Spinal cord (tissue), 10 donors: ENCODE results near the gene VPS13A. TPM values are rescaled to one million over a fixed set of nuclear protein-coding genes. Genes with fewer than 3 reads are reported as not detected.
"Not testable (repeated sequence)": the region's sequence is repeated elsewhere in the genome, so short reads cannot be mapped to it uniquely, and the experiment has no call there.

Source experiments
- DNase-seq, 6 donors: peaks; one replicate each; pipeline versions ENCODE4 v3.0.0 to v3.0.0-alpha.2; 2013 to 2015; ENCODE audit warnings: low spot score in 6 of 6, low read depth in 4 of 6
- H3K27ac ChIP-seq: one replicate; pipeline ENCODE4 v1.5.1; 2013; ENCODE audit warnings: low read depth, low read length, control low read depth
- H3K27me3 ChIP-seq: one replicate; pipeline ENCODE4 v1.6.1; 2013; ENCODE audit warnings: low read length; ENCODE audit not compliant: control insufficient read depth, insufficient read depth
- H3K36me3 ChIP-seq: one replicate; pipeline ENCODE4 v1.6.1; 2013; ENCODE audit warnings: low read length; ENCODE audit not compliant: control insufficient read depth, insufficient read depth
- H3K4me1 ChIP-seq: one replicate; pipeline ENCODE4 v1.6.1; 2013; ENCODE audit warnings: low read length; ENCODE audit not compliant: control insufficient read depth, insufficient read depth
- H3K4me3 ChIP-seq: one replicate; pipeline ENCODE4 v1.5.1; 2013; ENCODE audit warnings: low read depth, low read length, control low read depth
- H3K9me3 ChIP-seq: one replicate; pipeline ENCODE4 v1.6.1; 2013; ENCODE audit warnings: low read length; ENCODE audit not compliant: control insufficient read depth, insufficient read depth
- WGBS: methylation state at CpG from one replicate; pipeline ENCODE4 v1.1.5; 2013; ENCODE audit warnings: missing lambda C conversion rate; ENCODE audit not compliant: insufficient coverage; 5-methylcytosine and 5-hydroxymethylcytosine counted together
- polyA plus RNA-seq, 2 donors: library from polyadenylated mRNA; unstranded; fragments of 120-200 nt; gene quantifications; one replicate each; pipeline ENCODE4 v1.2.1, GENCODE V29; 2013; ENCODE audit not compliant: insufficient read length in 2 of 2
- total RNA-seq, 2 donors: library from RNA; depleted of rRNA in 1 of 2; stranded (reverse); fragments of 120-200 nt in 1 of 2; fragments of >200 nt in 1 of 2; gene quantifications; one replicate each; pipeline versions ENCODE4 v1.2.3 to v1.2.4, GENCODE V29; 2013 to 2014
- donor health status: healthy.

VPS13A gene
- total and polyA plus RNA-seq, 4 donors, result 13.2 to 58.9 (median 21.1) TPM

DNA sequence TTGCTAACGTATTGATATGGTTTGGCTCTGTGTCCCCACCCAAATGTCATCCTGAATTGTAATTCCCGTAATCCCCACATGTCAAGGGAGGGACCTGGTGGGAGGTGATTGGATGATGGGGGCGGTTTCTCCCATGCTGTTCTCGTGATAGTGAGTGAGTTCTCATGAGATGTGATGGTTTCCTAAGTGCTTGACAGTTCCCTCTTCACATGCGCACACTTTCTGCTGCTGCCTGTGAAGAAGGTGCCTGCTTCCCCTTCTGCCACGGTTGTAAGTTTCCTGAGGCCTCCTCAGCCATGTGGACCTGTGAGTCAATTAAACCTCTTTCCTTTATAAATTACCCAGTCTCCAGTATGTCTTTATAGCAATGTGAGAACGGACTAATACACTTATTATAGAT lies 263.8 kb downstream of the VPS13A start:
- not testable (repeated sequence) for H3K27me3 ChIP-seq, H3K27ac ChIP-seq, H3K9me3 ChIP-seq, H3K4me1 ChIP-seq, DNase-seq, H3K36me3 ChIP-seq, H3K4me3 ChIP-seq
- WGBS, result 40% methylated on average over 1 of the region's 7 CpGs

DNA sequence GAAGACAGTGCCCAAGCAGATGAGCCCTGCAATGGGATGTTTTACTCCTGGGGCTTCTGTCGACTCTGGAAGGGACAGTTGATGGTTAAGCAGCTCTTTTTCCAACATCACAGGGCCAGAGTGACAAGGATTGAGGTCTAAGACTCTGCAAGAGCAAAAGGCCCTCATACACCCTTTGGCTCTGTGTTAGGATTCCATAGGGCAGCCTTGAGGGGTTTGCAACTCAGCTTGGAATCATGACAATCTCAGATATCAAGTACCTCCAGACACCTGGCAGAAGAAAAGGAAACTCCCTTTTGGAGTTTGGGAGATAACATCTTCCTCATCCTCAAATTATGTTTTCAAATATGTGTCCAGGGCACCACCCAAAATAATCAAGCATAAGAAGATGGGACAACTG lies 265.1 kb downstream of the VPS13A start:
- peaks cover 8% of the 10 kb centered on the region for H3K4me1 ChIP-seq
- H3K27me3 ChIP-seq, result no peaks in the 10 kb centered on the region
- DNase-seq, result no peak
- H3K36me3 ChIP-seq, result no peaks in the 10 kb centered on the region
- no peak overlapping the region for H3K4me3 ChIP-seq
- H3K27ac ChIP-seq, result no peak overlapping the region
- H3K9me3 ChIP-seq, result no peaks in the 10 kb centered on the region
- 89% methylated on average over 1 of the region's 1 CpG for WGBS

GRCh38 chr9:77447646-77448045 lies 270.3 kb downstream of the VPS13A start:
- WGBS, result no CpG with 5 or more reads among the region's 1 CpG
- no peaks in the 10 kb centered on the region for H3K36me3 ChIP-seq
- H3K9me3 ChIP-seq, result no peaks in the 10 kb centered on the region
- no peak overlapping the region for H3K4me3 ChIP-seq
- no peaks in the 10 kb centered on the region for H3K4me1 ChIP-seq
- H3K27ac ChIP-seq, result no peak overlapping the region
- no peaks in the 10 kb centered on the region for H3K27me3 ChIP-seq
- DNase-seq, result no peak

DNA sequence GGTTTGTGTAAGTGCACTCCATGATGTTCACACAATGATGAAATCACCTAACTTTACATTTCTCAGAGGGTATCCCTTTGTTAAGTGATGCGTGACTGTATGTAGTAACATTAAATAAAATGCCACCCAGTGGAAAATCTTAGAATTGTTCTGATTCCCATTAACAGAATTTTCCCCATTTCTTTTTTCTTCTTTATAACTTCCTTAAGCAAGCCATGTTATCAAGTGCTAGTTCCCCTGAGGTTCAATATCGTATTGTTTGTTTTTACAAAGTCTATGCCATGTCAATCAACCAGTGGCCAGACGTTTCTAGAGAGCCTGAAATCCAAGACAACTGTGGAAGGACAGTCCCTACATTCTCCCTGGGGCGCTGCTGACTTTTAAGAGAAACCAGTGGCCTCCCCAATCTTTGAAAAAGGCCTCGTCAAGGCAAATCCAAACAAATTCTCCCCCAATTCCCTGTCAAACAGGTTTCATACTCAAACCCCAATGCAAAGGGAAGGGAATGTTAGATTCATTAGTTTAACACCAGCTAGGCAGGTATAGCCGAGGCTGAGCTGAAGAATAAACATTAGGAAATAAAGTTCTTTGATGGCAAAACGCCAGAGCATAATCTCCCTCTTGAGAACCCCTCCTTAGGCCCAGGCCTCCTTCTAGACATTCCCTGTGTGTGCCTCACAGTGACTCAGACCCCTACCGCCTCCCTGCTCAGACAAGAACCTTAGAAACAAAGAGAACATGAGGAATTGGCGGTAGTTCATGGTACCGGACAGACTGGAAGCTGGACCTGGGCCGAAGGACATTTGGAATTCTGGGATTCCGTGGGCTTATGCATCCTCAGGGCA lies 272.1 kb downstream of the VPS13A start:
- no peak overlapping the region for H3K4me3 ChIP-seq
- no peak overlapping the region for H3K27ac ChIP-seq
- H3K36me3 ChIP-seq, result no peaks in the 10 kb centered on the region
- no peaks in the 10 kb centered on the region for H3K27me3 ChIP-seq
- no peak for DNase-seq
- no peaks in the 10 kb centered on the region for H3K4me1 ChIP-seq
- H3K9me3 ChIP-seq, result no peaks in the 10 kb centered on the region
- 85% methylated on average over 8 of the region's 12 CpGs for WGBS

GRCh38 chr9:77450085-77450475 lies 272.7 kb downstream of the VPS13A start:
- Histone ChIP-seq H3K4me1 (no peaks in the 10 kb centered on the region), H3K4me3 (no peak overlapping the region), H3K27me3 (no peaks in the 10 kb centered on the region), H3K27ac (no peak overlapping the region), H3K36me3 (no peaks in the 10 kb centered on the region), H3K9me3 (no peaks in the 10 kb centered on the region)
- WGBS, result 92% methylated on average over 3 of the region's 4 CpGs
- DNase-seq, result no peak

DNA sequence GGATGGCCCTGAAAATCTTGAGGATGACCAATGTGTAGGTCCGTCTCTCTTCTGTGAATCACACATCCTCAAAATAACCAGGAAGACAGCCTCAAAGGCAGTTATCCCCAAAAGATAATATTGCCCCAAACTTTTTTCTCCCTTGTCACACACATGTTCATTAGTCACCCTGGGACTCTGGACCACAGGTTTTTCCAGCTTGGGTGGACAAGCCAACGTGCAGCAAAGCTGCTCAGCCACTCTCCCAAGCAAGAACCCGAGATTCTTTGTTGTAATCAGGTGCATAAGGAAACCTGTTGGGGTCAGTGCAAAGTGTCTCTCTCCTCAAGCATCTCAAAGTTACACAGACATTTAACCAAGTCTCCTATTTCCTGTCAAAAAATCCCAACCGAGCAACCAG lies 274.2 kb downstream of the VPS13A start:
- WGBS, result 100% methylated on average over 3 of the region's 4 CpGs

GRCh38 chr9:77453825-77454647 lies 276.7 kb downstream of the VPS13A start:
- 93% methylated on average over 12 of the region's 14 CpGs for whole genome bisulfite sequencing

More for the DNA sequence above, 274.2 kb downstream of the VPS13A start:
- no peak overlapping the region for H3K4me3 ChIP-seq
- no peak overlapping the region for H3K27ac ChIP-seq
- no peaks in the 10 kb centered on the region for H3K4me1 ChIP-seq
- H3K36me3 ChIP-seq, result no peaks in the 10 kb centered on the region
- no peak for DNase-seq
- H3K27me3 ChIP-seq, result no peaks in the 10 kb centered on the region
- H3K9me3 ChIP-seq, result no peaks in the 10 kb centered on the region

DNA sequence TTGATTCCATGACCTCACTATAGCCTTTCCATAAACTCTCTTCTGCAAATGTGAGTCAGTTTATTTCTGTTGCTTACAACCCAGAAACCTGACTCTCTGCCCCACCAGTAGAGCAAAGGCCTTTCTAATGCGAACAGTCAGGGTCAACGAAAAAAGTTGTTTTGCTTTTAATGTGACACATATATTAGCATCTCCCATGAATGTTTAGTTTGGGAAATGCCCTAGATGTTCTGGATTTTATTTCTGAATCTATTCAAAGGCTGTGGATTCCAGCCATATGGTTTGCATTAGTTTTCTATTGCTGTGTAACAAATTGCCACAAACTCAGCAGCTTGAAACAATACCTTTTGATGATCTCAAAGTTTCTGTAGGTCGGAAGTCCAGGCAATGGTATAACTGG lies 277.3 kb downstream of the VPS13A start:
- 73% methylated on average over 1 of the region's 3 CpGs for WGBS

More at GRCh38 chr9:77453825-77454647, 276.7 kb downstream of the VPS13A start:
- no peak overlapping the region for H3K4me3 ChIP-seq
- no peak for DNase-seq
- H3K27me3 ChIP-seq, result no peaks in the 10 kb centered on the region
- H3K9me3 ChIP-seq, result no peaks in the 10 kb centered on the region
- peaks cover 8% of the 10 kb centered on the region for H3K4me1 ChIP-seq
- no peak overlapping the region for H3K27ac ChIP-seq
- no peaks in the 10 kb centered on the region for H3K36me3 ChIP-seq

DNA sequence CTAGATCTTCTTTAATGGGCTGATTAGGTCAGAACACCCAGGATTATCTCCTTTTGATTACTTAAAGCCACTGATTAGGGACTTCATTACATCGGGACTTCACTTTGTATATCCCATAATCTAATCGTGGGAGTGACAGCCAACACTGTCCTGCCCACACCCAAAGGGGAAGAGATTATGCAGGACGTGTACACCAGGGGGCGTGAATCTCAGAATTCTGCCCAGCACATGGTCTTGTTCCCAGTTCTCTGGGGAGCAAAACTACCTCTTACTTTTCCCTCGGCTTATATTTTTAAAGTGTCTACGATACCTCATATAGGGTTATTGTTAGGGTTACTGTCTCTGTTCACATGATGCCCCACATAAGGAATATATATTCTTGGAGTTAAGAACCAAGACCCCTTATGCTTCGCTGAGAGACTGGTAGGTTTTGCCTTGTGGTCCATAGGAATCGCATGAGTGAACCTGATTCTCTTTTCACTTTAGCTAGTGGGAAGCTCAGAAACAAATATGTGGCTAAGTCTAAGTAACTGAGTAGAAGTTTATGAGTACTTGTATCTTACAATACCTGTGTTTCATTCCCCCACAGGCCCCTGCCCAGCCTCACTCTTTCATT lies 278.1 kb downstream of the VPS13A start:
- WGBS, result 88% methylated on average over 2 of the region's 8 CpGs

More for the DNA sequence above, 277.3 kb downstream of the VPS13A start:
- no peak for DNase-seq
- no peak overlapping the region for H3K27ac ChIP-seq
- peaks cover 8% of the 10 kb centered on the region for H3K4me1 ChIP-seq
- no peak overlapping the region for H3K4me3 ChIP-seq
- no peaks in the 10 kb centered on the region for H3K36me3 ChIP-seq
- no peaks in the 10 kb centered on the region for H3K27me3 ChIP-seq
- no peaks in the 10 kb centered on the region for H3K9me3 ChIP-seq

More for the DNA sequence above, 278.1 kb downstream of the VPS13A start:
- no peaks in the 10 kb centered on the region for H3K9me3 ChIP-seq
- peaks cover 8% of the 10 kb centered on the region for H3K4me1 ChIP-seq
- H3K4me3 ChIP-seq, result no peak overlapping the region
- no peaks in the 10 kb centered on the region for H3K36me3 ChIP-seq
- no peak overlapping the region for H3K27ac ChIP-seq
- DNase-seq, result no peak
- no peaks in the 10 kb centered on the region for H3K27me3 ChIP-seq
